Purkinje cell (primary cell): ENCODE results near the gene TBC1D22B. TPM values are rescaled to one million over a fixed set of nuclear protein-coding genes. Genes with fewer than 3 reads are reported as not detected.

Experiments used
- polyA plus RNA-seq: library from polyadenylated mRNA; unstranded; fragments of >200 nt; fragmentation: Nextera tagmentation; gene quantifications from 2 replicates; pipeline ENCODE4 v1.2.1, GENCODE V29; 2014

The TBC1D22B gene
- 2.0 and 2.5 TPM in 2 replicates for polyA plus RNA-seq

GRCh38 chr6:37257634-37258404 lies at the start of gene TBC1D22B, which contains the start of gene TMEM217:
Gene TBC1D22B, plus strand, starts transcription at chr6:37257772. Its CDS starts 146 bp downstream, at chr6:37257918.
Gene TMEM217, minus strand, starts transcription at chr6:37258144. Its CDS starts 39,114 bp downstream, at chr6:37219030.

GRCh38 chr6:37353761-37354525 lies 96.4 kb downstream of the TBC1D22B start, which contains the start of gene RNF8:
Gene RNF8, plus strand, starts transcription at chr6:37353983. Its CDS starts 182 bp downstream, at chr6:37354165.

Other genes with a start within 250 kb of the TBC1D22B start
- gene PIM1, start 87.6 kb upstream of the TBC1D22B start, polyA plus RNA-seq: 2.8 and 4.5 TPM in 2 replicates
- gene TMEM217, start 372 bp downstream of the TBC1D22B start, polyA plus RNA-seq: 0.34 and 4.2 TPM in 2 replicates
- 36.4 and 49.3 TPM in 2 replicates for gene RNF8, start 96.2 kb downstream of the TBC1D22B start, polyA plus RNA-seq
- gene CMTR1, start 175.4 kb downstream of the TBC1D22B start, polyA plus RNA-seq: 5.2 and 5.3 TPM in 2 replicates
- 140 and 141 TPM in 2 replicates for gene CCDC167, start 242.1 kb downstream of the TBC1D22B start, polyA plus RNA-seq